ENCODE results near the gene PROX1.
"Not testable (repeated sequence)": the region's sequence is repeated elsewhere in the genome, so short reads cannot be mapped to it uniquely, and the experiment has no call there.

PROX1 gene

DNA sequence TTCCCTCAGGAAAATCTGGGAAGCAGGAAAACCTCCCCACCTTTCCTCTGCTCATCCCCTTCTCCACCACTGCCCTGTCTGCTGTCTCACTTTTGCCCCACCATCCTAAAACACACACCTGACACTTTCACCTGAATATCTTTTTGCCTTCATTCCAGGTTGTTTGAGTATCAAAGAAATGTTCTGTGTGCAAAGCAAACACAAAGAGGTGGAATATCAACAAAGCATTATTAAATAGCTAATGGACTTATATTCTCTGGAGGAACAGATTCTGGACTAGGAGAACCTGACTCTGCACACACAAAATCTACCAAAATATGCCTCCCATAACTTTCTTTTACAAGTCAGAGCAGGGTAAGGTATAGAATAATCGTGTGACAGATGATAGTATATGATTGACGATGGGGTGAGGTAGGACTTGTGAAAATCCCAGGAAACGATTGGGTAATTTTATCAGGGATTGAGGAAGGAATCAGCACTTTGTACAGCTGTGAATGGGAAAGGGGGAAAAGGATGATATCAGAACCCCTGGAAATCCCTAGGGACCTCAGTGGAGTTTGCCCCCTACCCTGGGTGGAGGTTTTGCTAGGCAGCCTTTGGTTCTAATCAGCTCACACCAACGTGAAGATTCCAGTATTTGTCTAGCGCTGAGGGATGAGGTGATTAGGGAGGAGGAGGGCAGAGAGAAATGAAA lies 87.7 kb downstream of the PROX1 start:
- no peak for DNase-seq

DNA sequence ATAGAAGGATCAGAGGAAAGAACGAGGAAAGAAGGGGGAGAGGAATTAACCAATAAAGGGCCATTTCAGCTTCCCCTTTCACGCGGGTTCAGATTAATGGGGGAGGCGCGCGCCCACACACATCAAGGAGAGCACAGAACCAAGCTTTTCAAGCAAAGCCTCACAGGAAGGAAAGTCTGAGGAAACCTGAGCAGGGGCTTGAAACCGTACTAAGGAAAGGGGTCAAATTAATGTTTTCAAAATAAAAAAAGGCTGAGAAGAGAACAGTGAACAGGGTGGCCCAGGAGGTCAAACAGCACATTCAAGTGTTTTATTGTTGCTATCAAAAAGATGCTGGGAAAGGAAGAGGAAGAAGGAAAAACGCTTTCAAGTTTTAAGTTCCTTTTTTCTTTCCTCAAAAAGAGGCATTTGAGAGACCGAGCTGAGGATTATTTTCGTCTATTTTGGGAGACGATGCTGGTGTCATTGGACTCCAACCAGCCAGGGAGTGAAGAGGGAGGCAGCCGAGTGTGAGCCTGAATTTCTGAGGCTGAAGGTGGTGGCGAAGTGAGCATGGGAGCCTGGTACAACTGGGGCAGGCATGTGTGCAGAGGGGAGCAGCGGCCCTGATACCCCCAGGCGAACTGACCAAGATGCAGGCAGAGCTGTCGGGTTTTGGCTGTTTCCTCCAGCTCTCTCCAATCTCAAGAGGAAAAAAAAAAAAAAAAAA lies 88.4 kb downstream of the PROX1 start:
- no peak for DNase-seq

DNA sequence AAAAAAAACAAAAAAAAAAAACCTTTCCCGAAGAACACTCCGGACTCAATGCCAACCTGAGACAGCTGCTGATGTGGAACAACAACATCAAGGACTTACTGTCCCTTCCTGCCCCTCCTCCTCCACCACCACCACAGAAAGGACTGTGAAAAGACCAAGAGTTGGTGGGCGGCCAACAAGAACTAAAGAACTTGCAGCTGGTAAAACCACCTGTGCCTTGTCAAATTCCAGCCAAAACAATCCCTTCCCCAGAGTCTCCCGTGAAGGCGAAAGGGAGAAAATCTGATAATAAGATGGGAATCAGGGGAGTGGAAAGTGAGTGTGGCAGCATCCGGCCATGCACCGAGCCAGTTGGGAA lies 88.9 kb downstream of the PROX1 start:
- no peak for DNase-seq

DNA sequence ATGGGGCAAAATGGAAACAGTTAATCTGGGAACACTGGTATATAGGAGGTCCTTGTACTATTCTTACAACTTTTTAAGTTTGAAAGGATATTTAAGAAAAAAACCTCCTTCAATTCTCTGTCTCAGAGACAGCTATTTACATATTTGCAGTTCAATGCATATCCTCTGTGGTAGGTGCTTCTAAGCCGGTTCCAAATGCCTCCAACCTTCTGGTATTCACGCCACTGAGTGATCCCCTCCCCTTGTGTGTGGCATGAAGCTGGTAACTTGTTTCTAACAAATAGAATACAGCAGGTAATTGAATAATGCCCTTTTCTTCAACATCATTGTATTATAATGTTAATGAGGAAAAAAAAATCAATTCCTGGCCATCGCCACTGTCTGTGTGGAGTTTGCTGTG lies 91.2 kb downstream of the PROX1 start:
- no peak for DNase-seq

DNA sequence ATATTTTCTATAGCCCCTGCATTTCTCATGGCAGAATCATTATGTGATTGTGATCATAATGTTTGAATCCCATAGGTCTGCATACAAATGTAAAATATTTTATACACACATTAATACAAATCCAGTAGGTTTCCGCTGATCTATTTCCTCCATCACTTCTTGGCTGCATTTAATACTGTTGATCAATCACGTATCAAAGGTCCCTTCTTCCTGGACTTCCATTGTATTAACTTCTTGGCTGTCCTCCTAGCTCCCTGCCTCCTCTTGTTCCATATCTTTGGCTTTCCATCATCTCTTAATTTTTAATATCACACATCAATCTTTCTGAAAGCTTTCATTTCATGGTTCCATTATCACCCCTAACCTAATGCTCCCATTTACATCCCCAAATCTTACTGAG lies 97.6 kb downstream of the PROX1 start:
- DNase-seq = no peak

DNA sequence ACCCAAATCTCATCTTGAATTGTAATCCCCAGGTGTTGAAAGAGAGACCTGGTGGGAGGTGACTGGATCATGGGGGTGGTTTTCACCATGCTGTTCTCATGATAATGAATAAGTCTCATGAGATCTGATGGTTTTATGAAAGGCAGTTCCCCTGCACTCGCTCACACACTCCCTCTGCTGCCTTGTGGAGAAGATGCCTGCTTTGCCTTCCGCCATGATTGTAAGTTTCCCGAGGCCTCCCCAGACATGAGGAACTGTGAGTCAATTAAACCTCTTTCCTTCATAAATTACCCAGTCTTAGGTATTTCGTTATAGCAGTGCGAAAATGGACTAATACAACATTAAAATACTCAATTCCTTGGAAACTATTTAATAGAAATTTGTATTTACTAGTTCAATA lies 99.2 kb downstream of the PROX1 start:
- no peak for DNase-seq

DNA sequence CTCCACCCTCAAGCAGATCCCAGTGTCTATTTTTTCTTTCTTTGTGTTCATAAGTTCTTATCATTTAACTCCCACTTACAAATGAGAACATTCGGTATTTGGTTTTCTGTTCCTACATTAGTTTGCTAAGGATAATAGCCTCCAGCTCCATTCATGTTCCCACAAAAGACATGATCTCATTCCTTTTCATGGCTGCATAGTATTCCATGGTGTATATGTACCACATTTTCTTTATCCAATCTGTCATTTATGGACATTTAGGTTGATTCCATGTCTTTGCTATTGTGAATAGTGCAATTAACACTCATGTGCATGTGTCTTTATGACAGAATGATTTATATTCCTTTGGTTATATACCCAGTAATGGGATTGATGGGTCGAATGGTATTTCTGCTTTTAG lies 101.2 kb downstream of the PROX1 start:
- DNase-seq = not testable (repeated sequence)
